ENCODE measurements around the gene MYO1G. TPM values are rescaled to one million over a fixed set of nuclear protein-coding genes. Genes with fewer than 3 reads are reported as not detected.

The MYO1G gene
- total RNA-seq, 1 experiment from 2014 or later: 0.46 TPM

- TF ChIP-seq USF2 (CRISPR knock-in tag; IDR thresholded peaks at IDR 0.05) (no peak), FOXP4 (CRISPR knock-in tag; IDR thresholded peaks at IDR 0.05) (no peak), ZBTB43 (CRISPR knock-in tag; IDR thresholded peaks at IDR 0.05) (no peak), ZNF671 (CRISPR knock-in tag; IDR thresholded peaks at IDR 0.05) (no peak)
These were observed 12.7 kb downstream of the MYO1G start (continued) for GRCh38 chr7:44965937-44966730.

- Mint-ChIP-seq H3K4me1 (no peaks in the 10 kb centered on the region), H3K4me3 (no peak overlapping the region), H3K9me3 (no peaks in the 10 kb centered on the region), H3K27ac (no peak overlapping the region), H3K36me3 (no peaks in the 10 kb centered on the region), H3K27me3 (ENCODE audit: low read depth) (peaks cover 28% of the 10 kb centered on the region)
- ChIA-PET POLR2A (interaction anchor here (0.9 kb wide), 1 partner anchor 8 kb away, joined by 3 read pairs; no protein-coding TSS in a partner anchor), CTCF (interaction anchor here (0.9 to 4.2 kb wide), 4 partner anchors 8 to 170 kb away, joined by 3 to 38 read pairs (median 10); no protein-coding TSS in a partner anchor)
- no peak for DNase-seq (ENCODE audit: low spot score)
- no peak for ATAC-seq
- no peak for TF ChIP-seq FOXJ3 (CRISPR knock-in tag; IDR thresholded peaks at IDR 0.05; ENCODE audit: borderline replicate concordance)
- TF ChIP-seq EMX1 (CRISPR knock-in tag; IDR thresholded peaks at IDR 0.05): no peak
- no peak for TF ChIP-seq JAZF1 (CRISPR knock-in tag; IDR thresholded peaks at IDR 0.05)
- TF ChIP-seq PRDM15 (CRISPR knock-in tag; IDR thresholded peaks at IDR 0.05): no peak
- TF ChIP-seq ERG (CRISPR knock-in tag; IDR thresholded peaks at IDR 0.05): no peak
- TF ChIP-seq RELA (CRISPR knock-in tag; IDR thresholded peaks at IDR 0.05; ENCODE audit: borderline replicate concordance): no peak
- TF ChIP-seq RORB (CRISPR knock-in tag; IDR thresholded peaks at IDR 0.05): no peak
- no peak for TF ChIP-seq FOXP1 (CRISPR knock-in tag; IDR thresholded peaks at IDR 0.05; ENCODE audit: borderline replicate concordance)
- no peak for TF ChIP-seq PRRX2 (CRISPR knock-in tag; IDR thresholded peaks at IDR 0.05)
- TF ChIP-seq ESRRA (CRISPR knock-in tag; IDR thresholded peaks at IDR 0.05; ENCODE audit: borderline replicate concordance): no peak
- TF ChIP-seq IRF2 (CRISPR knock-in tag; IDR thresholded peaks at IDR 0.05; ENCODE audit: borderline replicate concordance, low read depth): no peak
- no peak for TF ChIP-seq MLX (CRISPR knock-in tag; IDR thresholded peaks at IDR 0.05)
- TF ChIP-seq ZNF281 (CRISPR knock-in tag; IDR thresholded peaks at IDR 0.05): no peak
- TF ChIP-seq ZMAT4 (CRISPR knock-in tag; IDR thresholded peaks at IDR 0.05): no peak
- no peak for TF ChIP-seq ZNF671 (CRISPR knock-in tag; IDR thresholded peaks at IDR 0.05)
These were observed 13.3 kb downstream of the MYO1G start for GRCh38 chr7:44965441-44965903.
